B cell (primary cell): Measurements from ENCODE around the gene VPS9D1. TPM values are rescaled to one million over a fixed set of nuclear protein-coding genes. Genes with fewer than 3 reads are reported as not detected.
"Not testable (repeated sequence)": the region's sequence is repeated elsewhere in the genome, so short reads cannot be mapped to it uniquely, and the experiment has no call there.

Source experiments
- ATAC-seq: fragments of 200-7000 bp; cut with Tn5 transposase; one replicate; pipeline ENCODE4 v1.10.0; 2021; ENCODE audit warnings: low read depth, mild to moderate bottlenecking, moderate number of reproducible peaks, moderate library complexity
- CTCF ChIA-PET: fragments of 350-600 bp; sonication (Branson Sonifier 250); formaldehyde crosslinking; loops from one replicate; lab custom pipeline; 2021; ENCODE audit warnings: antibody characterized with exemption, inconsistent platforms; lab: Charles Lee
- POLR2A ChIA-PET: fragments of 350-600 bp; sonication (Branson Sonifier 250); formaldehyde crosslinking; loops from one replicate; lab custom pipeline; 2021; ENCODE audit warnings: antibody characterized with exemption; lab: Charles Lee
- DNase-seq: peaks from one replicate; pipeline ENCODE4 v3.0.0; 2013
- H2AFZ ChIP-seq: 2 replicates; pipeline ENCODE4 v1.6.1; 2012; ENCODE audit warnings: mild to moderate bottlenecking, low read depth, low read length; ENCODE audit not compliant: insufficient read depth, poor library complexity, severe bottlenecking
- H3K27ac ChIP-seq, 2 donors: 1 replicate in 1 of 2; 2 replicates in 1 of 2; pipeline ENCODE4 v1.5.1; 2012 to 2013; ENCODE audit warnings: low read length in 2 of 2, mild to moderate bottlenecking in 2 of 2, moderate library complexity in 1 of 2
- H3K27me3 ChIP-seq, 4 experiments: fragments of 200-600 bp in 1 of 4; sonication (generic) in 1 of 4; replicated peaks in 1 of 4; 1 replicate in 2 of 4; 2 replicates in 2 of 4; pipeline versions ENCODE4 v1.6.1 to v1.7.0; 2013 to 2016; ENCODE audit warnings: low read length in 3 of 4, mild to moderate bottlenecking in 2 of 4, mixed read lengths in 1 of 4, moderate library complexity in 1 of 4; ENCODE audit not compliant: insufficient read depth in 4 of 4, control insufficient read depth in 3 of 4; ENCODE audit errors: control extremely low read depth in 1 of 4
- H3K36me3 ChIP-seq, 2 experiments: replicated peaks in 1 of 2; 1 replicate in 1 of 2; 2 replicates in 1 of 2; pipeline versions ENCODE4 v1.6.1 to v1.7.1; 2013; ENCODE audit warnings: low read length in 1 of 2; ENCODE audit not compliant: insufficient read depth in 2 of 2, control insufficient read depth in 1 of 2; ENCODE audit errors: control extremely low read depth in 1 of 2, extremely low read depth in 1 of 2
- H3K4me1 ChIP-seq, 2 donors: fragments of 200-600 bp in 1 of 2; sonication (generic) in 1 of 2; 1 replicate in 1 of 2; 2 replicates in 1 of 2; pipeline versions ENCODE4 v1.5.1 to v1.6.1; 2013 to 2017; ENCODE audit warnings: low read length in 2 of 2; ENCODE audit not compliant: control insufficient read depth in 2 of 2, insufficient read depth in 2 of 2
- H3K4me2 ChIP-seq: replicated peaks from 2 replicates; pipeline ENCODE3; 2012; ENCODE audit warnings: mild to moderate bottlenecking, low read depth, low read length; ENCODE audit not compliant: poor library complexity, severe bottlenecking
- H3K4me3 ChIP-seq, 5 experiments: fragments of 200-600 bp in 1 of 5; sonication (generic) in 1 of 5; 1 replicate in 3 of 5; 2 replicates in 2 of 5; pipeline versions ENCODE4 v1.5.1 to v1.7.0; 2011 to 2016; ENCODE audit warnings: low read length in 4 of 5, mild to moderate bottlenecking in 4 of 5, low read depth in 2 of 5, control low read depth in 1 of 5, moderate library complexity in 1 of 5; ENCODE audit not compliant: insufficient read depth in 1 of 5; ENCODE audit errors: control extremely low read depth in 1 of 5, extremely low read depth in 1 of 5
- H3K79me2 ChIP-seq: fragments of 200-600 bp; sonication (generic); one replicate; pipeline ENCODE4 v1.6.0; 2016; ENCODE audit warnings: low read length; ENCODE audit not compliant: control insufficient read depth, insufficient read depth
- H3K9ac ChIP-seq: fragments of 200-600 bp; sonication (generic); 2 replicates; pipeline ENCODE4 v1.6.1; 2017; ENCODE audit warnings: mild to moderate bottlenecking, low read length, moderate library complexity
- H3K9me3 ChIP-seq, 3 donors: one replicate each; pipeline versions ENCODE4 v1.6.1 to v1.7.1; 2013; ENCODE audit warnings: low read length in 2 of 3; ENCODE audit not compliant: control insufficient read depth in 2 of 3, insufficient read depth in 1 of 3; ENCODE audit errors: control extremely low read depth in 1 of 3
- H4K20me1 ChIP-seq: 2 replicates; pipeline ENCODE4 v1.6.0; 2012; ENCODE audit warnings: mild to moderate bottlenecking, low read length; ENCODE audit not compliant: insufficient read depth, control insufficient read depth, poor library complexity, severe bottlenecking
- H3K27ac Mint-ChIP-seq: one replicate; pipeline ENCODE4 v1.8.0; 2021; ENCODE audit warnings: mixed read lengths
- H3K27me3 Mint-ChIP-seq: one replicate; pipeline ENCODE4 v1.8.0; 2021; ENCODE audit warnings: mixed read lengths
- H3K4me1 Mint-ChIP-seq: one replicate; pipeline ENCODE4 v1.8.0; 2021; ENCODE audit warnings: mixed read lengths
- H3K4me3 Mint-ChIP-seq: one replicate; pipeline ENCODE4 v1.8.0; 2021; ENCODE audit warnings: mixed read lengths
- H3K9me3 Mint-ChIP-seq: one replicate; pipeline ENCODE4 v1.8.0; 2022; ENCODE audit warnings: mixed read lengths; ENCODE audit not compliant: insufficient read depth
- EZH2 ChIP-seq: IDR thresholded peaks from 2 replicates; pipeline ENCODE4 v1.6.1; 2012; ENCODE audit warnings: borderline replicate concordance, low read depth, mild to moderate bottlenecking, moderate library complexity, low read length; ENCODE audit not compliant: insufficient read depth, poor library complexity, severe bottlenecking
- WGBS: methylation state at CpG from one replicate; pipeline ENCODE4 v1.1.5; 2013; ENCODE audit warnings: missing lambda C conversion rate; ENCODE audit not compliant: insufficient coverage; 5-methylcytosine and 5-hydroxymethylcytosine counted together
- intact Hi-C: fragments of 100-400 bp; cut with micrococcal nuclease; formaldehyde crosslinking; loops from one replicate; pipeline ENCODE4 v1.10.0; 2022
- polyA plus RNA-seq: library from polyadenylated mRNA; depleted of rRNA; stranded (reverse); fragments of >200 nt; gene quantifications from 2 replicates; pipeline ENCODE4 v1.2.3, GENCODE V29; 2012
- total RNA-seq, 2 donors: library from RNA; stranded (reverse); fragments of 120-200 nt in 1 of 2; gene quantifications; 1 replicate in 1 of 2; 2 replicates in 1 of 2; pipeline versions ENCODE4 v1.2.3 to v1.2.4, GENCODE V29; 2013 to 2022
- TF ChIP-seq, protein P1 (sequence below): fragments of 200-600 bp; IDR thresholded peaks from one replicate; pipeline ENCODE4 v1.8.0; 2022; ENCODE audit warnings: antibody characterized with exemption, mild to moderate bottlenecking

VPS9D1 gene
- total and polyA plus RNA-seq, 2 donors (not counting 1 experiment from before 2014, with no cell fraction given), result 14.6 to 24.0 TPM

DNA sequence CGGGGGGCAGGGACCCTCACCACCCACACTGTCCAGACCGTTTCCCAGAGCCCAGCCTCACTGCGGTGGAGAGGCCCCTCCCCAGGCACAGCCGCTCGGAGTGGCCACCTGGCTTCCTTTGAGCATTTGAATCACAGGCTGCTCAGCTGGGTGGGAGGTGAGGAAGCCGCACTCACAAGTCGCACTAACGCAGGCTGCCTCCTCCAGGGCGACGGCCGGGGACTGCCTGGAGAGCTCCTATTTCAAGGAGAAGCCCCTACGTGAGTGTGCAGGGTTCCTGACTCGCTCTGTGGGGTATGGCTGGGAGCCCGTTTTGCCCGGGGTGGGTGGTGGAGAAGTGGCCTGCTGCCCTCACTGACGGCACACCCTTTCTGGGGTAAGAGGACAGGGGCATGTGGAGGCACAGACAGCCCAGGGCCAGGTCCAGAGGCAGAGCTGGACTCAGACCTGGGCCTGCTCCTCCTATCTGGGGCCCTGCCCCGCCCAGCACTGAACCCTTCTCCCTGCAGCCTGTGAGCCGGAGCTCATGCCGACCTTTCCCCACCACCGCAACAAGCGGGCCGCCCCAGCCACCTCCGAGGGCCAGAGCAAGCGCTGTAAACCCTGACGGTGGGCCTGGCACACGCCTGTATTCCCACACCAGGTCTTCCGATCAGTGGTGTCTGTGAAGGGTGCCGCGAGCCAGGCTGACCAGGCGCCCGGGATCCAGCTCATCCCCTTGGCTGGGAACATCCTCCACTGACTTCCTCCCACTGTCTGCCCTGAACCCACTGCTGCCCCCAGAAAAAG, 25.4 kb downstream of the VPS9D1 start:
- WGBS, result 97% methylated on average over 30 of the region's 31 CpGs
- no peak for ATAC-seq
- H3K4me3 ChIP-seq, result no peak overlapping the region
- ChIA-PET POLR2A (interaction anchor here (0.7 to 1.1 kb wide), 2 partner anchors 9 to 109 kb away, joined by 3 to 6 read pairs; partner anchors contain the start of gene CDK10), CTCF (no interaction called here)
- H3K36me3 ChIP-seq, result peaks cover 2 to 35% of the 10 kb centered on the region in 2 experiments
- peaks cover 12 to 24% of the 10 kb centered on the region in 2 donors for H3K4me1 ChIP-seq
- H3K27ac Mint-ChIP-seq, result no peak overlapping the region
- peaks cover 14% of the 10 kb centered on the region for H3K79me2 ChIP-seq
- H3K9ac ChIP-seq, result no peak overlapping the region
- H3K9me3 Mint-ChIP-seq, result no peaks in the 10 kb centered on the region
- peaks cover 49% of the 10 kb centered on the region for H4K20me1 ChIP-seq
- no peaks in the 10 kb centered on the region for H3K27me3 Mint-ChIP-seq
- no peaks in the 10 kb centered on the region for H3K27me3 ChIP-seq
- intact Hi-C loops, result no loop called here
- H2AFZ ChIP-seq, result no peak overlapping the region
- DNase-seq, result no peak
- H3K4me3 Mint-ChIP-seq, result no peak overlapping the region
- H3K27ac ChIP-seq, result no peak overlapping the region
- H3K4me1 Mint-ChIP-seq, result peaks cover 14% of the 10 kb centered on the region
- no peak for TF ChIP-seq EZH2
- TF ChIP-seq, protein P1, sequence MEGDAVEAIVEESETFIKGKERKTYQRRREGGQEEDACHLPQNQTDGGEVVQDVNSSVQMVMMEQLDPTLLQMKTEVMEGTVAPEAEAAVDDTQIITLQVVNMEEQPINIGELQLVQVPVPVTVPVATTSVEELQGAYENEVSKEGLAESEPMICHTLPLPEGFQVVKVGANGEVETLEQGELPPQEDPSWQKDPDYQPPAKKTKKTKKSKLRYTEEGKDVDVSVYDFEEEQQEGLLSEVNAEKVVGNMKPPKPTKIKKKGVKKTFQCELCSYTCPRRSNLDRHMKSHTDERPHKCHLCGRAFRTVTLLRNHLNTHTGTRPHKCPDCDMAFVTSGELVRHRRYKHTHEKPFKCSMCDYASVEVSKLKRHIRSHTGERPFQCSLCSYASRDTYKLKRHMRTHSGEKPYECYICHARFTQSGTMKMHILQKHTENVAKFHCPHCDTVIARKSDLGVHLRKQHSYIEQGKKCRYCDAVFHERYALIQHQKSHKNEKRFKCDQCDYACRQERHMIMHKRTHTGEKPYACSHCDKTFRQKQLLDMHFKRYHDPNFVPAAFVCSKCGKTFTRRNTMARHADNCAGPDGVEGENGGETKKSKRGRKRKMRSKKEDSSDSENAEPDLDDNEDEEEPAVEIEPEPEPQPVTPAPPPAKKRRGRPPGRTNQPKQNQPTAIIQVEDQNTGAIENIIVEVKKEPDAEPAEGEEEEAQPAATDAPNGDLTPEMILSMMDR, result no peak
- H3K4me2 ChIP-seq, result no peak overlapping the region
- no peaks in the 10 kb centered on the region for H3K9me3 ChIP-seq

DNA sequence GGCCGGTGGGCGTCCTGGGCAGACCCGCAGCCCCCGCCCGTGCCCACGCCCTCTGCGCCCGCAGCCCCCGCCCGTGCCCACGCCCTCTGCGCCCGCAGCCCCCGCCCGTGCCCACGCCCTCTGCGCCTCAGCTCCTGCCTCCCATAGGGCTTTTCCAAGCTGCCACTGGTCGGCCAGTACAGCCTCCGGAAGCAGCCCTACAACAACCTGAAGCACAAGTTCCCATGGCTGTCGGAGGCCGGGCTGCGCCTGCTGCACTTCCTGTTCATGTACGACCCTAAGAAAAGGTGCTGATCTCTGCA, 26.0 kb downstream of the VPS9D1 start:
- ATAC-seq, H3K9me3 Mint-ChIP-seq, H3K4me2 ChIP-seq, H3K4me1 Mint-ChIP-seq, H3K27ac ChIP-seq, H3K27me3 Mint-ChIP-seq, H3K27ac Mint-ChIP-seq, H3K9ac ChIP-seq, H2AFZ ChIP-seq, intact Hi-C loops, CTCF ChIA-PET, H3K4me3 ChIP-seq, H3K9me3 ChIP-seq, POLR2A ChIA-PET, H3K4me3 Mint-ChIP-seq, H3K27me3 ChIP-seq: not testable (repeated sequence)
- WGBS, result 94% methylated on average over 23 of the region's 23 CpGs
- Histone ChIP-seq H3K36me3 (peaks cover 2 to 35% of the 10 kb centered on the region in 2 experiments), H4K20me1 (peaks cover 47% of the 10 kb centered on the region), H3K4me1 (peaks cover 7 to 18% of the 10 kb centered on the region in 2 donors), H3K79me2 (peaks cover 16% of the 10 kb centered on the region)
- DNase-seq, result peak; percentile 21
